ENCODE data around the gene CHMP6.
"Not testable (repeated sequence)": the region's sequence is repeated elsewhere in the genome, so short reads cannot be mapped to it uniquely, and the experiment has no call there.

The CHMP6 gene

DNA sequence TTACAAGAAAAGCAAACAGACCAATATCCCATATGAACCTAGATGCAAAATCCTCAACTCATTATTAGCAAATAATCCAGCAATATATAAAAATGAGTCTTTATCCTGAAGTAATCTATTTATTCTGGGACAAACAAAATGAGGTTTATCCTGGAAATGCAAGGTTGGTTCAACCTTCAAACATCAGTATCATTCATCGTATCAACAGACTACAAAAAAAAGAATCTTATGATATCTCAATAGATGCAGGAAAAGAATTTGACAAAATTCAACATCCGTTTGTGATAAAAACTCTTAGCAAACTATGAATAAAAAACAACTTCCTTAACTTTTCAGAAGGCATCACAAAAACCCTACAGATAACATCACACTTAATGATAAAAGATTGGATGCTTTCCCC is 24.9 kb downstream of the CHMP6 start:
- DNase-seq = no peak

DNA sequence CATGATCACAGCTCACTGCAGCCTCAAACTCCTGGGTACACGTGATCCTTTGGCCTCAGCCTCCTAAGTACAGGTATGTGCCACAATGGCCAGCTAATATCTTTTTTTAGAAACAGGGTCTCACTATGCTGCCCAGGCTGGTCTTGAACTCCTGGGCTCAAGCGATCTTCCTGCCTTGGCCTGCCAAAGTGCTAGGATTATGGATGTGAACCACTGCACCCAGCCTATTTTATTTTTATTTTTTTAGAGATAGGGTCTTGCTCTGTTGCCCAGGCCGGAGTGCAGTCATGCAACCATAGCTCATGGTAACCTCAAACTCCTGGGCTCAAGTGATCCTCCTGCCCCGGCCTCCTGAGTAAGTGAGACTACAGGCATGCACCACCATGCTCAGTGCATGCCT is 25.7 kb downstream of the CHMP6 start:
- not testable (repeated sequence) for DNase-seq

DNA sequence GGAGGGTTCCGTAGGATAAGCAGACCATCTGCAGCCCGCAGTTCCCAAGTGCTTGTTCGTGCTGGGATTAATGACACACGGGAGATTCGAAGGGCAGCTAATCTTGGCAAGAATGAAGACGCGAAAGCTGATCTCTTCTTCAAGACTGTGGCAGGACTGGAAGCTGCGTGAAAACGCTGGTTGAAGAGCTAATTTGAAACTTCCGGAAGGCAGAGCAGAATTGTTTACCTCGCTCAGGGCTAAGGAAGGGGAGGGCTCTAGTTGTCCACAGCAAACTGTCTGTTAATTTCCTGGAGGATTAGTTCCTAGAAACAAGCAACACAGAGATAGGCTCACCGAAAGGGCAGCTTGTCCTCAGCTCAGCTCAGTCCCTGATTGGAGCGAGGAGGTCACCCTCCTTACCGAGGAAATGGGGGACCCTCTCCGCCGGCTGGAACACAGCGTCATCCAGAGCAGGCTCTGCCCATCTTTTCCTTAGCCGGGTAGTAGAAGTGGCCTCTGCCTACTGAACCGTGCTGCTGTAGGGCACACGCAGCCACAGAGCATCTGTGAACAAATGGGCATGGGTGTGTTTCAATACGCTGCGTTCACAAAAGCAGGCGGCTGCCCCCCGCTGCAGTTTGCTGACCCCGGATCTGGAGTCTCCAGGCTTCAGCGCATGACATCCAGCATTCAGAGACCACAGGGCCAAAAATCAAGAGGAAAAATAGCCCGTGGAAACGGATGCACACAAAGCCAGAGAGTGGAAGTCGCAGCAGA is 26.6 kb downstream of the CHMP6 start:
- DNase-seq = peak; percentile 97

DNA sequence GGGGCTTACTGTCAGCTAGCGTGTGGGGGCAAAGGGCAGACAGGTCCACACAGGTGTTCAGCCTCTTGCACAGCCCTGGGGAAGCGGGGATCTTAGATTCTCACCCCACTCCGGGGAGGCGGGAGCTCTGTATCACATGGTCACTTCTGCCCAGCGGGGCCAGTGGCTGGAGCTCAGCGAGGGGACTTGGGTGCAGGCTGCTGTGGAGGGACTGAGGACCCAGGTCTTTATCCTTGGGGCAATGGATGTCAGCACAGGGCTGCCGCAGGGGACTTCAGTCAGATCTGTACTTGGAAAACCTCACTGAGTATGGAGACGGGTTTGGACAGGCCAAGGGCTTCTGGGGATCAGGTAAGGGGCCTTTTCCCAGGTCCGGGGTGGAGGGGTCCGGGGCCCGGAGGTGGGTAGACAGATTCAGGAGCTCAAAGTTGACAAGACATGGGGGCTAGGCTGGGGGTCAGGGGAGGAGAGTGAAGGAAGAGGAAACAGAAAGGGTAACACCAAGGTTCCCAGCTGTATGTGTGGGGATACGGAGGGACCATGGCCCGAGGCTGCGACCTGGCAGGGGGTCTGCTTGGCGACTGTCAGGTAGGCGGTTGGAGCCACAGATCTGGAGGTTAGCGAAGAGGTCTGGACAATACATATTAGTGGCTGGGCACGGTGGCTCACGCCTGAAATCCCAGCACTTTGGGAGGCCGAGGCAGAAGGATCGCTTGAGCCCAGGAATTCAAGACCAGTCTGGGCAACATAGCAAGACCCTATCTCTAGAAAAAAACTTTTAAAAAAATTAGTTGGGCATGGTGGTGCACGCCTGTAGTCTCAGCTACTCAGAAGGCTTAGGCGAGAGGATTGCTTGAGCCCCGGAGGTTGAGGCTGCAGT is 28.2 kb downstream of the CHMP6 start:
- DNase-seq = no peak

DNA sequence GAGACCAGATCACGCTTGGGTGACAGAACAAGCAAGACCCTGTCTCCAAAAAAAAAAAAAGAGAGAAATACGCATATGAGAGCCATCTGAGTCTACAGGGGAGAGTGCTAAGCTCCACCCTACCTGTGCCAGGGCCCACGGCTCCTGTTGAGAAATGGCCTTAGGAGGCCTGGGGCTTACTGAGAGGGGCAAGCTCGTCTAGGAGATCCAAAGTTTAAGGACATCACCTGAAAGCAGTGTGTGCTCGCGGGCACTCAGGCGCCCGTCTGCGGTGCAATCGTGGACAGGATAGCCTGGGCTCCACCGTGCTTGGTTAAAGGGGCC is 28.8 kb downstream of the CHMP6 start:
- no peak for DNase-seq

DNA sequence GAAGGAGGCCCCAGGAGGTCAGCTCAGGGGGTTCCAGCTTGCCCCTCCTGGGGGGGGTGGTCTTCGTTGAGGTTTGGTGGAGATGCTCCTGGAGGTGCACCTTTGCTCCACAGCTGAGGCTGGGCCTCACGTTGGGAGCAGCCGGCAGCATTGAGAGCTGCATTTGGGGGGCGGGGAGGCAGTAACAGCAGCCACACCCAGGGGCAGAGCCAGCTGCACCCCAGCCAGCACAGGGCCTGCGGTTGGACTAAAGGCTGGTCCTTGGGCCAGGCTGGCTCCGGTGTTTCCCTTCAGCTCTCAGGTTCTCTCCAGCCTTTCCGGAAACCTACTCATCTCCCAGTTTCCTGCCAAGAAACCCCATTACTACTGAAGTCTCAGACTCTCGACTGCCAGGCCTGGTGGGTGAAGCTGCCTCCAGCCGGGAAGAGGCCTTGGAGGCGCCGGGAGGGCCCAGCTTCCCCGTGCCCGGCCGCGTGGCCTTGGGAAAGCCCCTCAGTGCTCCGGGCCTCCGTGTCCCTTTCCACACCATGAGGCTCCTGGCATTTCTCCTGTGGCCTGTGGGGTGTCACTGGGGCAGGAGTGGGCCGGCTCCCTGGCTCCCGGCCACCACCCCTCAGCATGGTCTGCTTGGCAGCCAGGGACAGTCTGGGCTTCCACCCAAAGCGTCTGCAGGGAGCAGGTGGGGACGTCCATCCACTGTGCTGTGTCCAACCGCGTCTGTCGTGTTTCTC is 29.3 kb downstream of the CHMP6 start:
- DNase-seq = no peak

DNA sequence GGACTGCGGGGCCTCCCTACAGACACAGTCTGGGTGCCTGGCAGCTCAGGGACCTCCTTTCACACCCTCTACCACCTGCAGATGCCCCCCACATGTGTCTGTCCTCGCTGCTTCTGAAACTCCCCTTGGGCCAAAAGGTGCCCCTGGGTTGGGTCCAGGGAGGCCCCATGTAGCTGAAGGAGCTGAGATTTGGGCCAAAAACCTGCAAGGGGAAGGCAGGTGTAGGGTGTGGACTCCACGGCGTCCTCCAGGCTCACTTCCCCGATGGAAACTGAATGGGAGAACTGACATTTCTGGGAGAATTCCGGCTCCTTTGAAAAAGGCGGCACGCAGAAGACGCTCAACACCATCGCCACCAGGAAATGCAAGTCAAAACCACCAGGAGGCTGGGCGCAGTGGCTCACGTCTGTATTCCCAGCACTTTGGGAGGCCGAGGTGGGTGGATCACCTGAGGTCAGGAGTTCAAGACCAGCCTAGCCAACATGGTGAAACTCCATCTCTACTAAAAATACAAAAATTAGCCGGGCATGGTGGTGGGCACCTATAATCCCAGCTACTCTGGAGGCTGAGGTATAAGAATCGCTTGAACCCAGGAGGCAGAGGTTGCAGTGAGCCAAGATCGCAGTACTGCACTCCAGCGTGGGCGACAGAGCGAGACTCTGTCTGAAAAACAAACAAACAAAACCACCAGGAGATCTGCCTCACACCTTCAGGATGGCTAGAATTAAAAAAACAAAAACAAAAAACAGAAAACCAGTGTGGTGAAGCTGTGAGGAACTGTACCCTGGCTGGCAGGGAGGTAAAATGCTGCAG is 30.1 kb downstream of the CHMP6 start:
- no peak for DNase-seq

DNA sequence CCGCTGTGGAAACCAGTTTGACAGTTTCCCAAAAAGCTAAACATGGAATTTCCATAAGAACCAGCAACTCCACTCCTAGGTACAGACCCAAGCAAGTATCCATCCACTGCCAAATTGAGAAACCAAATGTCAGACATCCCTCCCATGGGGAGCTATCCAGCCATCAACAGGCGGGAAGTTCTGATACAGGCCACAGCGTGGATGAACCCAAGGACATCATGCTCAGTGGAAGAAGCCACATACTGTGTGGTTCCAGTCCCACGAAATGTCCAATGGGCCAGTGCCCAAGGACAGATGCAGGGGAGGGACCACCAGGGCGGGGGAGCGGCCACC is 30.7 kb downstream of the CHMP6 start:
- DNase-seq = no peak

DNA sequence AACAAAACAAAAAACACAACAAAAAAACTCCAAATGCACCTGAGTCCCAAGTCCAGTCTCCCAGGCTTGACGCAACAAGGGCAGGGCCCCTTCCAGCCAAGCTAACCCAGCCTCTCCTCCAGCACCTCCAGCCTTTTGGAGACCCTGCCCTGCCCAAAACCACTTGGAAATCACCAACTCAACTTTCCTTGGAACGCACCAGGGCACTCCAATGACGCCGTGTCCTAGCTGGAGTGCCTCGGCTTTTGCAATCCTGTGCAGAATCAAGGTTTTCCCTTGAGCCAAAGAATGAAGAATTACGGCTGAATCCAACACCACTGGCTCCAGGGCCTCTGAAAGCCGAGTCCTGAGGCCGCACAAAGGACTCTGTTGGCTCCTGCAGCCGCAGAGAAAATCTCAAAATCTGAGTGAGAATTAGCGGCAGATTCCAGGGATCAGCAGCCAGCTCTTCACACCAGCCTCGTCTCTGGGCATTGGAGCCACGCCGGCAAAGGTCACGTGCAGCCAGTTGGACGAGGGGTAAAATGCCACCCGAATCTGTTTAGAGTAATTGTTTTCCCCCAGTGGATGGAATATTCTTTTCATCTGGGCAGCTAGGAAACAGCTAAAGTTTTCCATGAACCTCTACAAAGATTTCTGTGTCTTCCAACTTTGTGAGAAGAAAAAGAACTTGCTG is 33.6 kb downstream of the CHMP6 start:
- no peak for DNase-seq

DNA sequence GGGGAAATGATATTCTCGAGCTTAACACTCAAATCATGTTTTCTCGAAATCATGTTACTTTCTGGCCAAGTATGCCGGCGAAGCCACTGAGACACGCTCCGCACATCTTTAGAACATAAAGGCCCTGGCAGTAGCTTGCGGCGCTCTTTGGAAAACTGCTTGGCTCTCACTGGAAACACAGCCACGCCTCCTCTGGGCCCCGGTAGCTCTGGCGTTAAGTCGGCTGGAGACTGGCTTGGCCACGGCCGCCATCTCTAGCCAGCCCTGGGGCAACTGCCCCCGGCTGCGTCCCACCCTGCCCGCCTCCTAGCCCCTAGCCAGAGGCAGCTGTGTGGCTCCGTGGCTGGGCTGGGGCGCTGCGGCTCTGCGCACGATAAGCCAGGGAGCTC is 34.1 kb downstream of the CHMP6 start:
- DNase-seq = no peak

DNA sequence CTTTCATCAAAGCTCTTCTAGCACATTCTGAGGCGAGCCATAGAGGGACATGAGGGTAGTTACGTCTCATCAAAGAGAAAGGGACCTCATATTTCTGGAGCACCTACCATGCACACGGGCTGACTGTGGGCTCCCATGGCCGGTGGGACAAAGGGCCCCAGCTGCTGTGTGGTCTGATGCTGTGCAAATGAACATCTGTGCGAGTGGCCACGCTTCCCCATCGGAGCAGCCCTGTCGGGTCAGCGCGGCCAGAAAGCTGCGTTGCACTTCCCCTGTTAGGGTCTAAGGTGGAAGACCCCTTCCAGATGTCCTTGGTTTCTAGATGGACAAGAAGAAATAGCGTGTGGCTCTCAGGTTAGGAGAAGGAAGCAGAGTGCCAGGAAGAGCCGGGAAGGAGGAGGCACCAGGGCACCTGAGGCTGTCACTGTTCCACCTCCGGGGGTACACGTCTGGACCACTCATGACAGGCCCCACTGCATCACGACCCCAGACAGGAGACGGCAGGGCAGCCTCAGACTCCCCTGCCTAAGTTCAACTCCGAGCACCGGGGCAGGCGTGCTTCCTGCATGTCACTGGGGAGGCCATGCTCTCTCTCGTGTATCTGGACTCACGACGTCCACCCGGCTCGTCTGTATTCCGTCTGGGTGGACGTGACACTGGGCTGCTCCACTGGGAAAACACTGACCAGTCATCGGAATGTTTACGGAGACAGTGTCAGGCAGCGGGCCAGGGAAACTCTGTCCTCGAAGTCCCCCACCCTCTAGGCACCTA is 34.8 kb downstream of the CHMP6 start:
- no peak for DNase-seq

DNA sequence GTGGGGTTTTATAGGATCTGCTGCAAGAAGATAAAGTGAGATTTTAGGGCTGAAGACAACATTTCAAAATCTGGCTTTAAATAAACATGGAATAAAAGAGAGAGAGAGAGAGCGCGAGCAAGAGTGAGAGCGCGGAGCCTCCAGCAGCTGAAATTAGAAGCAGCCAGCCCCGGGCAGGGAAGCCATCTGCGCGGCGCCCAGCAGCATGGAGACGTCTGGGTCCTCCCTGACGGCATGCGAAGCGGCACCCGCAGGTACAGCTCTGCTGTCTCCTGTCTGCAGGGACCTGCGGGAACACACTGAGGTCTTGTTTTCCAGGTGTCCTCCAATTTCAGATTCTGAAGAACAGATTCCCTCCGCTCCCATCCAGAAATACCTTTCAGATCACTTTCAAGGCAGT is 35.4 kb downstream of the CHMP6 start:
- no peak for DNase-seq

DNA sequence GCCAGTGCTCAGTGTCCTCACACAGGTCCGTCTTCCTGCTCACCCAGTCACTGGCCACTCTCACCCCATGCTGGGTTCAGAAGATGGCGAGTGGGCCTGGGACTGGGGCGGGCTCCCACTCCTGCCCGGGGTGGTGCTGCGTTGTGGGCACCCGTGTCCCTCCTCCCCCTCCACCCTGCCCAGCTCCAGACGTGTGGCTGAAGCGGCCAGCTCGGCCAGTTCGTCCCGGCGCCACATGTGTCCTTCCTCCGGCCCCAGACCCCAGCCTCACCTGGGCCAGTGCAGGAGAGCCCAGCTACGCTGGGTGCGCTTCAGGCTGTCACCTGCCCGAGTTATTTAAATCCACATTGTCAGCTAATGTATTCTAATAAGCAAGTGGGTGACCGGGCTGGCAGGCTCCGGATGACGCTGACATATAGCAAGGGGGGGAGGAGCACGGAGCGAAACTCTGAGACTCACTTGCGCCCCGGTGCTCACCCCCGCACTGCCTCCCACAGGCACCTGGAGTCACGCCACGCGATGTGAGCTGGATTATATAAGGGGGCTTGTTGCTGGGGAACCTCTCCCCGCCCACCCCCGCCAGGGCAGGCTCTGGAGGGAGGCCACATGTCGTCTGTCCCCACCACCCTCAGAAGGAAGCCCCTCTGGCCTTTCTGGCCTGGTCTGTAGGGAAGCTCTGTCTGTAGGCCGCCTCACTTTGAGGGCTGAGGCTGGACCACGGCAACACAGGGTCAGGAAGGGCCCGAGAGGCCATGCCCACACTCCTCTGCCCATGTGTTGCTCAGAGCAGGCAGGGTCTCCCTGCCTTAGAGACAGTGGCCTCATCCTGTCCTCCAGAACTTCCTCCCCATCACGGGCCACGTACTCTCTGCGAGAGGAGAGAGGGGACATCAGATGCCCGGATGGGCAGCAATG is 36.2 kb downstream of the CHMP6 start:
- DNase-seq = peak; percentile 57

DNA sequence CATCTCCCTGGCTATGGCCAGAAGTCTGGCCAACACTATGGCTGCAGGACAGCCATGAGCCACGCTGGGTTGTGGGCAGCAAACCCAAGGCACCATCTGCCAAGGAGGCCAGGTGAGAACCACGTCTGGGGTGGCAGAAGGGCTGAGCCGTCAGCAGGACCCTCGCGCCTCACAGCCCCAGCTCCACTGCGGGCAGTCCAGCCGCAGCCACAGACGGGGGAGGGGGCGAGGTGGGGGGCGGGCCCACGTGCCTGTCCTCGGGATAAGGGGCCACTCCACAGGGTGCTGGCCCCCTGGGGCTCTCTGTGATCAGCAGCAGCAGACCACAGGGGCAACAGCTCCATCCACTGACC is 36.8 kb downstream of the CHMP6 start:
- DNase-seq = no peak

DNA sequence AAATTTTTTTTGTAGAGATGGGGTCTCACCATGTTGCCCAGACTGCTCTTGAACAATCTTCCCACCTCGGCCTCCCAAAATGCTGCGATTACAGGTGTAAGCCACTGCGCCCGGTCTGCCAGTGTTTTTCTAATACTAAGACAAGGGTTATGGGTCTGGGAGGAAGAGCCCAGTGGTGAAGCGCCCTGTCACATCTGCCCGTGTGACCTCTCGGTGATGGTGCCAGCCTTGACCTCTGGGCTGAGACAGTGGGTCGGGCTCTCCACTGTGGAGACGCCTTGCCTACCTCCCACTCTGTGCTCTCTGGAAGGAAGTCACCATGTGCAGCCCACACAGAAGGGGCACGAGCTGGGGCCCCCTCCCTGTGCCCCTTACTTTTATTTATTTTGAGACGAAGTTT is 38.2 kb downstream of the CHMP6 start:
- DNase-seq = no peak

DNA sequence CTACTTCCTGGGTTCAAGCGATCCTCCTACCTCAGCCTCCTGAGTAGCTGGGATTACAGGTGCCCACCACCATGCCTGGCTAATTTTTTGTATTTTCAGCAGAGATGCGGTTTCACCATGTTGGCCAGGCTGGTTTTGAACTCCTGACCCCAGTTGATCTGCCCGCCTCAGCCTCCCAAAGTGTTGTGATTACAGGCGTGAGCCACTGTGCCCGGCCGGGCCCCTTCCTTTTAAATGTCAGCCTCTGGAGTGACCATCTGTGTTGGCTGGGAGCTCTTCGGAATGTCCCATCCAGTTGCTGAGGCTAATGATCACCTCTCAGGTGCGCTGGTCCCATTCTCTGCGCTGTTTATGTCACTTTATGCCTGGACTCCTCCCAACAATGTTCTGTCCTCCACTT is 38.7 kb downstream of the CHMP6 start:
- DNase-seq = not testable (repeated sequence)

DNA sequence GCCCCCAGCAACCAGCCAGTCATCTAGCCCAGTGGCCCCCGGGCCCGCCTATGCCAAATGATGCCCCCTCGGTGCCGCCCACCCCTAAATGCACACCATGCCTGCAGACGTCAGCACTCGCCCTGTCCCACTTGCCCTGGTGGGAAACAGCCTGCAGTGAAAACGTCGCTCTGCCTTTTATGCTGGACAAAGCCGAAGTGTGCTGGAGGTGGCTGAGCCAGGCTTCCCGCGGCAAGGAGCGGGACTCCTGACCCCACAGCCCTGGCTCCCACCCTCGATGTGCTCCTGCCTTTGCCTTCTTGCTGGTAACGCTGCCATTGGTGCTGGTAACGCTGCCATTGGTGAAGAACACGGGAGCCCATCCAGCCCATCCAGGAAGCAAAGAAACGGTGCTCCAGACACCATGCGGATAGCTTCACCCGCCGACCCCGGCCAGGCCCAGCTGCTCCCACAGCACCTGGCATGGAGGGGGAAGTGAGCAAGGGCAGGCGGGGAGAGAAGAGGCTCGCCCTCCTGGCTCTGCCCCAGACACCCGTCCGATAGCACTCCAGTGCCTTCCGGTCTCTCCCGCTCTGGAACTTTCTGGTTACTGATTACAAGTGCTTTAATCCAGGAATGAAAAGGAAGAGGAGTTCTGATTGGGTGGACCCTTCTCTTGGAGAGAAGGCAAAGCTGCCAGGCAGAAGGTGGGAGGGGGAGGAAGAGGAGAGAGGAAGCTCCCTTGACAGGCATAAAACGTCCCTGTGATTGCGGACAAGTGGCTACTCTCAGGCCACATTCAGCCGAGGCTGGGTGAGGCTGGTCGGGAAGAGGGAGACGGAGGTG is 39.3 kb downstream of the CHMP6 start:
- no peak for DNase-seq

DNA sequence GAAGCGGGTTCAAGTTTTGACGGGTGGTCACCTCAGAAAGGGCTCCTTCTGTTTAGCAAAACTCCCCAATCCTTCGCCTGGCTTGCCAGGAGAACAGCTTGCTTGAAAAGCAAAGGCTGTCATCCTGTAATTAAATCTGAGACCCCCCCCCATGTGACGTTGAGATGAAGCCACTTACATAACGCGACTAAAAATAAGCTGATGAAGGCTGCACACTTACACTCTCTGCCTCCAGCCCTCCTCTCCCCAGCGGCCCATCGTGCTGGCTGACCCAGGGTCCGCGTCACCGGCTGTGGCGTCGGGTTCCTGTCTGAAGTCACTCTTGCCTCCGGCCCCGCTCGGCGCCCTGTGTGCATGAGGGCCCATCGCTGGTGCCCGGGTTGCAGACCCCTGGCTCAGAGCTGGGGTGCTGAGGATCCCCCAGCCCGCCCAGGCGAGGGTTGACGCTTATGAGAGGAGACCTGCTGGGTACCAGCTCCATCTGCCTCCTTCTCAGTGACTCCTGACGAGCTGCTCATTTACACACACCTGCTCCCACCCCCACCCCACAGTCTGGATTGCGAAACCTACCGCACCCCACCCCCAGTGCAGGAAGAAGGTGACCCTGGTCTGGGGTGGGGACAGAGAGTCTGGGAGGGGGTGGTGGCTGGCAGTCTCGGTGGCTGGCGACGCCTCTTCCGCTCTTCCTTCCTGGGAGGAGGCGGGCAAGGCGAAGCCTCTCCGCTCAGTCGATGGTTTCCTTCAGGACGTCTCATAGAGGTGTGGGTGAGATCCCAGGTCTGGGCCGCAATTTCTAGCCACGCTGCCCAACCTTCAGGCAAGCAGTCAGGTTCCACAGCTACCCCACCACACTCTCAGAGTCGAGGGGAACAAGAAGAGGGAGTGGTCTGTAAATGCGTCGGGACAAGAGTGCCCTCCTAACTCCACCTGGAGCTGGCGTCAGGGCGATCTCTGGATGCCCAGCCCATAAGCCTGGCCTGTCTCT is 40.2 kb downstream of the CHMP6 start:
- peak; percentile 62 for DNase-seq
